NCI-H510A (cell line): Measurements from ENCODE around the gene C5orf52.
"Not testable (repeated sequence)": the region's sequence is repeated elsewhere in the genome, so short reads cannot be mapped to it uniquely, and the experiment has no call there.

ENCODE experiments used
- DNase-seq: peaks from one replicate; lab custom pipeline; 2025; lab: John Stamatoyannopoulos, UW

The C5orf52 gene

GRCh38 chr5:157677931-157678330 is 6.6 kb downstream of the C5orf52 start:
- no peak for DNase-seq

GRCh38 chr5:157679801-157680200 is 8.5 kb downstream of the C5orf52 start:
- no peak for DNase-seq

- no peak for DNase-seq
Measured at GRCh38 chr5:157680239-157680638, 8.9 kb downstream of the C5orf52 start.

GRCh38 chr5:157681048-157681447 is 9.7 kb downstream of the C5orf52 start:
- no peak for DNase-seq

GRCh38 chr5:157682257-157682656 is 10.9 kb downstream of the C5orf52 start:
- no peak for DNase-seq

- DNase-seq = not testable (repeated sequence)
Measured at GRCh38 chr5:157686276-157687197, 15.2 kb downstream of the C5orf52 start.

- DNase-seq = no peak
Measured at GRCh38 chr5:157687198-157687554, 15.8 kb downstream of the C5orf52 start.

- DNase-seq = no peak
Measured at GRCh38 chr5:157689942-157690689, 18.8 kb downstream of the C5orf52 start.

GRCh38 chr5:157690690-157691433 is 19.5 kb downstream of the C5orf52 start:
- DNase-seq = no peak

GRCh38 chr5:157693816-157694215 is 22.5 kb downstream of the C5orf52 start:
- DNase-seq = not testable (repeated sequence)

GRCh38 chr5:157696154-157696553 is 24.8 kb downstream of the C5orf52 start:
- DNase-seq = not testable (repeated sequence)

- DNase-seq = not testable (repeated sequence)
Measured at GRCh38 chr5:157698674-157699073, 27.3 kb downstream of the C5orf52 start.

- DNase-seq = no peak
Measured at GRCh38 chr5:157703736-157704135, 32.4 kb downstream of the C5orf52 start.

GRCh38 chr5:157708866-157709265 is 37.5 kb downstream of the C5orf52 start:
- DNase-seq = no peak

GRCh38 chr5:157709346-157709745 is 38.0 kb downstream of the C5orf52 start:
- DNase-seq = no peak

GRCh38 chr5:157710431-157710830 is 39.1 kb downstream of the C5orf52 start:
- no peak for DNase-seq

GRCh38 chr5:157710882-157711281 is 39.5 kb downstream of the C5orf52 start:
- DNase-seq = no peak

GRCh38 chr5:157713830-157714595 is 42.7 kb downstream of the C5orf52 start:
- DNase-seq = no peak

GRCh38 chr5:157714596-157714864 is 43.2 kb downstream of the C5orf52 start:
- no peak for DNase-seq

- no peak for DNase-seq
Measured at GRCh38 chr5:157718519-157718918, 47.2 kb downstream of the C5orf52 start.

- no peak for DNase-seq
Measured at GRCh38 chr5:157719245-157719644, 47.9 kb downstream of the C5orf52 start.

GRCh38 chr5:157721159-157721558 is 49.8 kb downstream of the C5orf52 start:
- no peak for DNase-seq
